H1 (cell line): Measurements from ENCODE around the gene ALPI.

ENCODE experiments used
- GABPA ChIP-seq: IDR thresholded peaks from 2 replicates; pipeline ENCODE4 v1.6.1; 2011; ENCODE audit warnings: mild to moderate bottlenecking, low read length, moderate library complexity, borderline replicate concordance; ENCODE audit not compliant: insufficient read depth
- JUN ChIP-seq: IDR thresholded peaks from 2 replicates; pipeline ENCODE4 v1.6.1; 2011; ENCODE audit warnings: low read depth, mild to moderate bottlenecking, improper control_type of control experiment, low read length
- POLR2AphosphoS5 ChIP-seq: IDR thresholded peaks from 2 replicates; pipeline ENCODE4 v1.6.1; 2011; ENCODE audit warnings: low read depth, low read length
- RXRA ChIP-seq: IDR thresholded peaks from 2 replicates; pipeline ENCODE4 v1.6.1; 2011; ENCODE audit warnings: low read depth, mild to moderate bottlenecking, low read length, moderate library complexity; ENCODE audit not compliant: insufficient read depth
- SAP30 ChIP-seq: fragments of 300-600 bp; sonication (generic); IDR thresholded peaks from 2 replicates; pipeline ENCODE4 v1.7.1; 2012; ENCODE audit warnings: low read length, moderate library complexity, mild to moderate bottlenecking, inconsistent platforms; ENCODE audit not compliant: insufficient read depth, insufficient replicate concordance
- SP1 ChIP-seq: IDR thresholded peaks from 2 replicates; pipeline ENCODE4 v1.6.1; 2011; ENCODE audit warnings: low read depth, low read length
- SRF ChIP-seq: IDR thresholded peaks from 2 replicates; pipeline ENCODE4 v1.6.1; 2011; ENCODE audit warnings: mild to moderate bottlenecking, low read depth, low read length, moderate library complexity
- TBP ChIP-seq: IDR thresholded peaks from 2 replicates; pipeline ENCODE4 v1.6.1; 2011; ENCODE audit warnings: low read depth, low read length, improper control_type of control experiment
- TF ChIP-seq, protein P1 (sequence below), 3 experiments: IDR thresholded peaks; 1 replicate in 2 of 3; 2 replicates in 1 of 3; pipeline versions ENCODE4 v1.5.1 to v1.6.1; 2011; ENCODE audit warnings: low read length in 3 of 3, mild to moderate bottlenecking in 3 of 3, inconsistent platforms in 2 of 3, low read depth in 1 of 3, moderate library complexity in 1 of 3; ENCODE audit not compliant: insufficient read depth in 1 of 3; ENCODE audit errors: control extremely low read depth in 1 of 3

DNA sequence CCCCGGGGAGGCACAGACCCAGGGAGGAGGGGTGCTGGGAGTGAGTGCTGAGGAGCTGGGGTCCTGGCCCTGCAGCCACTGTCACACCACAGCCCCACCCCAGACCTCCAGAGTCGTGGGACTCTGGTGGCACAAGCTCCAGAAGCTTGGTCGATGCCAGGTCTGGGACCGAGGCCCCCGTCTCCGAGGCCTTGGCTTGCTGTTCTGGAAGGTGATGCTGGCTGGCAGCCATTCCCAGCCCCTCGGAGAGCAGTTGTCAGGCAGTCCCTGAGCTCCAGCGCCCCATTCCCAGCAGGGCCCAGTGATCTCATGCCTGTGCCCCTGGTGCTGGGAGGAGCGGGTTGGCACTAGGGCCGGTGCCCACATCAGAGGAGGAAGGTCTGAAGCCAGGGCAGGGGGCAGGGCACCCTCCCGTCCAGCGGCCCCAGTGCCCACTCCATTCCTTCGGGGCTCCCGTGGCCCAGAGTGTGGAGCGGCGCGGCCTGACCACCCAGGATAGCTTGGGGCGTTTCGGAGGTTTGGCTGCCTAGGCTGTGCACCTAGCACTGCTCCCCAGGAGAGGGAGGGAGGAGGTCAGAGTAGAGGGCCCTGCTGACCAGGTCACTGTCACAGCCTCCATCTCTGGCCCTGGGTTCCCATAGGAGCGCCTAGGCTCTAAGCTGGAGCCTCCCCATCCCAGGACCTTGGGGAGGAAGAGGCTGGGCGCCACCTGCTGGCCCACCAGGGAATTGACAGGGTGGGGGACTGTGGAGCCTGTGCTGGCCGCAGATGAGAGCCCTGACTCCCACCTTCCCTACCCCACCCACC is 16.8 kb upstream of the ALPI start:
- TF ChIP-seq POLR2AphosphoS5 (no peak), JUN (no peak), SP1 (no peak), GABPA (no peak), SRF (no peak), RXRA (no peak), SAP30 (no peak), TBP (no peak)
- TF ChIP-seq, protein P1, sequence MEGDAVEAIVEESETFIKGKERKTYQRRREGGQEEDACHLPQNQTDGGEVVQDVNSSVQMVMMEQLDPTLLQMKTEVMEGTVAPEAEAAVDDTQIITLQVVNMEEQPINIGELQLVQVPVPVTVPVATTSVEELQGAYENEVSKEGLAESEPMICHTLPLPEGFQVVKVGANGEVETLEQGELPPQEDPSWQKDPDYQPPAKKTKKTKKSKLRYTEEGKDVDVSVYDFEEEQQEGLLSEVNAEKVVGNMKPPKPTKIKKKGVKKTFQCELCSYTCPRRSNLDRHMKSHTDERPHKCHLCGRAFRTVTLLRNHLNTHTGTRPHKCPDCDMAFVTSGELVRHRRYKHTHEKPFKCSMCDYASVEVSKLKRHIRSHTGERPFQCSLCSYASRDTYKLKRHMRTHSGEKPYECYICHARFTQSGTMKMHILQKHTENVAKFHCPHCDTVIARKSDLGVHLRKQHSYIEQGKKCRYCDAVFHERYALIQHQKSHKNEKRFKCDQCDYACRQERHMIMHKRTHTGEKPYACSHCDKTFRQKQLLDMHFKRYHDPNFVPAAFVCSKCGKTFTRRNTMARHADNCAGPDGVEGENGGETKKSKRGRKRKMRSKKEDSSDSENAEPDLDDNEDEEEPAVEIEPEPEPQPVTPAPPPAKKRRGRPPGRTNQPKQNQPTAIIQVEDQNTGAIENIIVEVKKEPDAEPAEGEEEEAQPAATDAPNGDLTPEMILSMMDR (IDR thresholded peaks at IDR 0.05; ENCODE audit: control extremely low read depth in 1 of 3, insufficient read depth in 1 of 3, low read depth in 1 of 3, low read length in 3 of 3): peak in 2 of 3 experiments; percentile 22 to 28; a peak in 2 of 4 replicates
